Cerebellar nuclear complex (tissue), 1 donor: ENCODE data around the gene CACNG3.

Source experiments
- DNase-seq, 2 experiments: peaks; one replicate each; lab custom pipeline; 2025; lab: John Stamatoyannopoulos, UW

CACNG3 gene

DNA sequence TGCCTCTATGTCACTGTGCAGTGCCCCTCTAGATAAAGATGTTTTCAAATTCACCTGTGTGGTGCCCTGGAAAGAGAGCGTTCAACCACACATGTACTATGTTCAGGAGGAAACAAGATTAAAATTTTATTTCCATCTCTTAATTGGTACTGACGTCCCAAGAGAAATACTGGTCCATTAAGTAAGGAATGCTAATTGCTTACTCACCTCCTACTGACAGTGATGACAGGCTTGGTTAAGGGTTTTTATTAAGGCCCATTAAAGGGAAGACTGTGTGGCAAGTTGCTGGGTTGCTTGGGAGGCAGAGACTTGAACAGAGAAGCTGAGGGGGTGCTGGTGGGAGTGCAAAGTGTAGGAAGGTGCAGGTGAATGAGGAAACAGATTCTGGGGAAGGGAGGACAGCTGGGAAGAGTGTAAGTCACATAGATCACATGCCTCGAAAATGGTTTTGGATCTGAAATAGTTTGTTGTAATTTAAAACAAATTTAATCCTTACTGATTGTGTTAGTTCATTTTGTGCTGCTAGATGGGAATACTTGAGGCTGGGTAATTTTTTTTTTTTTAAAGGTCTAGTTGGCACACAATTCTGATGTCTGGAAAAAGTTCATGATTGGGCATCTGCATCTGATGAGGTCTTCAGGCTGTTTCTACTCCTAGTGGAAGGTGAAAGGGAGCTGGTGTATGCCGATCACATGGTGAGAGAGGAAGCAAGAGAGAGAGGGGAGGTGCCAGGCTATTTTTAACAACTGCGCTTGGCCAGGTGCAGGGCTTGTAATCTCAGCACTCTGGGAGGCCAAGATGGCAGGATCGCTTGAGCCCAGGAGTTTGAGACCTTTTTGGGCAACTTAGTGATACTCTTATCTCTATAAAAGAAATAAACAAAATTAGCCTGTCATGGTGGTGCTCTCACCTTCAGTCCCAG, 140.5 kb downstream of the CACNG3 start:
- DNase-seq = no peak

- DNase-seq = no peak
These were observed 152.9 kb downstream of the CACNG3 start for GRCh38 chr16:24409045-24409444.
